NCI-H1436 (cell line): ENCODE measurements around the gene LMF1.

Experiments used
- DNase-seq: peaks from one replicate; lab custom pipeline; 2025; lab: John Stamatoyannopoulos, UW

LMF1 gene

DNA sequence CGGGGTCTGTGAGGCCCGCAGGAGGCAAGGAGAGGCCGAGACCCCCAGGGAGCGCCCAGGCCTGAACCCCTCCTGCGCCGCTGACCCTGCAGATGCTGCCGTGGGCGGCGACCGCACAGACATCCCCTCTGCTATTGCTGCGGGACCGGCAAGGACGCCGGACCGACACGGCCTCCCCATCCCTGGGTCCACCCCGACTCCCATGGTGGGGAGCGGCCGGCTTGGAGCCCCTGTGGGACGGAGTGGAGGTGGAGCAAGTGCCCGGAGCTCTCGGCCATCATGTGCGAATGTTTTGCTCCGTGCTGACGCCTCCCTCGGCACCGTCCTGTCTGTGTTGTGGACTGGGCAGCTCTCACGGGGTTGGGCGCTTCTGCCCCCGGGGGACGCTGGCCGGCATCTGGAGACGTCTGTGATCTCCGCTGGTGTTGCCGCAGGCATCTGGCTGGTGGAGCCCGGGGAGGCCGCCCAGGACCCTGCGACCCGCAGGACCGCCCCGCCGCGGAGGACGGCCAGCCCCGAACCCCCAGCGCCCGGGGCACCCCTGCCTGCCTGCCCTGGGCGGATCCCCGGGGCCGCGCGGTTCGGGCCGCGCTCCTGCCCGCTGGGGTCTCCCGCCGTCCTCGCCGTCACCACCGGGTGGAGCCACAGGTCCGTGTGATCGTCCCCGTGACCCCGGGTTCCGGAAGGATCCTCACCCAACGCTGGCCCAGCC is 157.4 kb downstream of the LMF1 start:
- no peak for DNase-seq

DNA sequence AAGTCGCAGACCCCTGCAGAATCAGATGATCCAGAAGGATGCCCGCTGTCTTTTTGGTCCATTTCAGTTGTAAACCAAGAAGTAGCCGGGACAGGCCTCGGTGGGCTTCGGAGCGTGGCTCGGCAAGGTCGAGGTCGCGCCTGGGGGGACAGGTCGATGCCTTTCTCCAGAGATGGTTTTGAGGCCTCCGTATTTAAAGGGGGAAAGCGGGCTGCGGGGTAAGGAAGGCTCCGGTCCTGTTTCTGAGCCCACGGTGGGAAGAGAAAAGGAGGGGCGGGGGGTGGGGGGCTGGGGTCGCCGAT is 162.7 kb downstream of the LMF1 start:
- no peak for DNase-seq

DNA sequence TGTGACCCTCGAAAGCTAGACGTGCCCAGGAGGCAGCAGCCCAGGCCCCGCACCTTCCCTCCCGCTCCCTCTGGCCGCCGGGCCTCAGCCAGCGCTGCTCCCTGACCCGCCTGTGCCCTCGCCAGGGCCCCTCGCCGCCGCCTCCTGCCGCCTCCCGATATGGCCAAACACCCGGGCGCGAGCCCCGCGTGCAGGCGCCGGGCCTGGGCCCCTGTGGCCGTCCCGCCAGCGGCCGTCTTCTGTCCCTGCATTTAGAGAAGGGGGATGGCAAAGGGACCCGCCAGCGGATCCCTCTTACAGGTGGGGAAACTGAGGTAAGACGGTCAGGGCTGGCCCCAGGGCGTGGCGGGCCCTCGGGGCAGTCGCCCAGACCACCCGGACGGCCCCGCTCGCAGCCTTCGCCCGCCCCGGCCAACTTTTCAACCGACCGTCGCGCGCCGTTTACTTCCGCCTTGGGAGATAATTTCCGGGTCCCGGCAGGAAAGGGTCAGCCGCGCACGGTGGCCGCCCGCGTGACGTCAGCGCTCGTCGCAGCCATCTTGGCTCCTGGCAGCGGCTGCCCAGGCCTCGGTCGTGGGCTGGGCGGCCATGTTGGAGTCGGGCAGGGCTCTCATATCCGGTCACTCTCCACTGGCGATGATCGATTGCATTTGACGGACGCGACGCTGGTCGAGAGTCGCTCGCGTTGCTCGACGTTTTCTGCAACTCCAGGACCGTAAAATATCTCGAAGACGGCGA is 163.3 kb downstream of the LMF1 start:
- peak; percentile 65 for DNase-seq

DNA sequence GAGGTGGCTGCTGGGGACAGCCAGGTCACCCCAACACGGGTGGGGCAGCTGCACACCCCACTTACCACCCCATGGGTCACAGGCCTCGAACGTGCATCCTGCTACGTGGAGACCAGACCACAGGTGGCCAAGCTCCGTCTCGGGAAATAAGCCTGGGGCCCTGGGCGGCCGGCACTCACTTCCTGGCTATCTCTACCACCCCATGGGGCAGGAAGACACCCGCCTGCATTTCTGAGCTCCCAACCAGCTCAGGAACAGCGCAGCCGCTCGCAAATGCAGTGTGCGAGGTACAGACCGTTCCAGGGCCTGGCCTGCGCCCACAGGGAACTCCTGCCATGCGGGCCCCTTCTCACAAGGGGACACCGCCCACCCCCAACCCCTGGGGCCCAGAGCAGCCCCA is 165.3 kb downstream of the LMF1 start:
- no peak for DNase-seq

DNA sequence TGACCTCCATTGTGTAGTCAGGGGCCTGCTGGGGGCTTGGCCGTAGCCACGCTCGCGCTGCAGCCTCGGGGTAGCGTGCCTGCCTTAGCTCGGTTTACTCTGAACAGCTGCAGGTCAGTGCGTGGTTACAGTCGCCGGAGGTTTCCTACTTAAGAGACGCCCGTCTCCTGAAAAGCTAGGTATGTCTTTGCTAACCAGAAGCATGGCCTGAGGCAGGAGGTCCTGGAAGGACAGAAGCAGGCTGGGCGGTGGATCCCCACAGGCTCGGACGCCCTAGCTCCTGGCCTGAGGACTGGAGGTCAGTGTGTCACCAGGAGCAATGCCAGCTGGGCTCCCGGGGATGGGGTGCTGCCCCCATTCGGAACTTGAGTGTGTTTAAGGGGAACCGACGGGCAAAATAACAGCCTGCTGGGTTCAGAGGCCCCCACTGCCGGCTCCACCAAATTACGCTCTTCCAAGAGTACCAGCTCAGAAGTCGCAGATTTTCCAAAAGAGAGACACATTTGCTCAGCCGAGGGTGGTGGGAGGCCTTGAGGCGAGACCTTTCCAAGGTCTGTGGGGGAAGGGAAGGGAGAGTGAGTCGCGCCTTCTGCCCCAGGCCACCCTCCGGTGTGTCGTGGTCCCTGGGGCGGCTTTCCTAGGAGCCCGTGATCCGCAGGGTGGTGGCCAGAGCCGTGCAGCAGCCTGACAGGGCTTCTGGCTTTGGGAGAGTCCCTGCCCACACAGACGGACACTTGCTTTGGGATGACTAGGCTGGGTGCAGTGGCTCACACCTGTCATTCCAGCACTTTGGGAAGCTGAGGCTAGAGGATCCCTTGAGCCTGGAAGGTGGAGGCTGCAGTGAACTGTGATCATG is 166.4 kb downstream of the LMF1 start:
- no peak for DNase-seq

DNA sequence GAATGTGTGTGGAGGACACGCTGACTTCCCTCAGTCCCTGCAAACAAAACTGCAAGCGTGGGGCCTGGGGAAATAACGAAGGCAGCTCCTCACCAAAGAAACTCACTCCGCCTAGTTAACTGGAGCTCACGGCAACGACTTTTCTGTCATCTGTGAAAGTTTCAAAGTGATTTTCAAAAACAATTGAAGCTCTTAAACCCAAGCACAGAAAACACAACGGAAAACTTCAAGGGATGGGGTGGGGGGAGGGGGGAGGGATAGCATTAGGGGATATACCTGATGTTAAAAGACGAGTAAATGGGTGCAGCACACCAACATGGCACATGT is 167.1 kb downstream of the LMF1 start:
- DNase-seq = no peak
